Measurements from ENCODE around the gene ADH6. TPM values are rescaled to one million over a fixed set of nuclear protein-coding genes. Genes with fewer than 3 reads are reported as not detected.
A peak's percentile ranks its signal among the peaks of the same experiment; 100 is the strongest.

Gene ADH6
- total and polyA plus RNA-seq, 2 of the 13 experiments (the other 11 are each of a cell fraction or from before 2014, with no cell fraction given): 39.8 to 73.9 TPM

DNA sequence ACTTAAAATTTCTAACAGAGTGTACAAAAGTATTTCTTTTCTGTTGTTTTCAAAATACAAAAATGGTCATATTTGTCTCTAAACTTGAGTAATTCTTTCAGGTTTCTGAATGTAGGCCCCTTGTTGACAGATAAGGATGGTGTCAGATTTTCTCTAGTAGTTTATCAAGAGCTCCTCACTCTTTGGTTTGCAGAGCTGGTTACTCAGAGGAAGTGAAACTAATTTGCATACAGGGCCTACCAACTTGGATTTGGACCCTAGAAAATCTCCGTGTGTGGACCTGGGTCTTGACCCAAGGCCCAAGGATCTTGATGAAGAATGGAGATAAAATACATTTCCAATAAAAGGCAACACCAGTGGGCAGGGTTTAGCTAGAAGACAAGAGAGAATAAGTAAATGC is 433 bp upstream of the ADH6 start (continued):
- TF ChIP-seq, protein P1, sequence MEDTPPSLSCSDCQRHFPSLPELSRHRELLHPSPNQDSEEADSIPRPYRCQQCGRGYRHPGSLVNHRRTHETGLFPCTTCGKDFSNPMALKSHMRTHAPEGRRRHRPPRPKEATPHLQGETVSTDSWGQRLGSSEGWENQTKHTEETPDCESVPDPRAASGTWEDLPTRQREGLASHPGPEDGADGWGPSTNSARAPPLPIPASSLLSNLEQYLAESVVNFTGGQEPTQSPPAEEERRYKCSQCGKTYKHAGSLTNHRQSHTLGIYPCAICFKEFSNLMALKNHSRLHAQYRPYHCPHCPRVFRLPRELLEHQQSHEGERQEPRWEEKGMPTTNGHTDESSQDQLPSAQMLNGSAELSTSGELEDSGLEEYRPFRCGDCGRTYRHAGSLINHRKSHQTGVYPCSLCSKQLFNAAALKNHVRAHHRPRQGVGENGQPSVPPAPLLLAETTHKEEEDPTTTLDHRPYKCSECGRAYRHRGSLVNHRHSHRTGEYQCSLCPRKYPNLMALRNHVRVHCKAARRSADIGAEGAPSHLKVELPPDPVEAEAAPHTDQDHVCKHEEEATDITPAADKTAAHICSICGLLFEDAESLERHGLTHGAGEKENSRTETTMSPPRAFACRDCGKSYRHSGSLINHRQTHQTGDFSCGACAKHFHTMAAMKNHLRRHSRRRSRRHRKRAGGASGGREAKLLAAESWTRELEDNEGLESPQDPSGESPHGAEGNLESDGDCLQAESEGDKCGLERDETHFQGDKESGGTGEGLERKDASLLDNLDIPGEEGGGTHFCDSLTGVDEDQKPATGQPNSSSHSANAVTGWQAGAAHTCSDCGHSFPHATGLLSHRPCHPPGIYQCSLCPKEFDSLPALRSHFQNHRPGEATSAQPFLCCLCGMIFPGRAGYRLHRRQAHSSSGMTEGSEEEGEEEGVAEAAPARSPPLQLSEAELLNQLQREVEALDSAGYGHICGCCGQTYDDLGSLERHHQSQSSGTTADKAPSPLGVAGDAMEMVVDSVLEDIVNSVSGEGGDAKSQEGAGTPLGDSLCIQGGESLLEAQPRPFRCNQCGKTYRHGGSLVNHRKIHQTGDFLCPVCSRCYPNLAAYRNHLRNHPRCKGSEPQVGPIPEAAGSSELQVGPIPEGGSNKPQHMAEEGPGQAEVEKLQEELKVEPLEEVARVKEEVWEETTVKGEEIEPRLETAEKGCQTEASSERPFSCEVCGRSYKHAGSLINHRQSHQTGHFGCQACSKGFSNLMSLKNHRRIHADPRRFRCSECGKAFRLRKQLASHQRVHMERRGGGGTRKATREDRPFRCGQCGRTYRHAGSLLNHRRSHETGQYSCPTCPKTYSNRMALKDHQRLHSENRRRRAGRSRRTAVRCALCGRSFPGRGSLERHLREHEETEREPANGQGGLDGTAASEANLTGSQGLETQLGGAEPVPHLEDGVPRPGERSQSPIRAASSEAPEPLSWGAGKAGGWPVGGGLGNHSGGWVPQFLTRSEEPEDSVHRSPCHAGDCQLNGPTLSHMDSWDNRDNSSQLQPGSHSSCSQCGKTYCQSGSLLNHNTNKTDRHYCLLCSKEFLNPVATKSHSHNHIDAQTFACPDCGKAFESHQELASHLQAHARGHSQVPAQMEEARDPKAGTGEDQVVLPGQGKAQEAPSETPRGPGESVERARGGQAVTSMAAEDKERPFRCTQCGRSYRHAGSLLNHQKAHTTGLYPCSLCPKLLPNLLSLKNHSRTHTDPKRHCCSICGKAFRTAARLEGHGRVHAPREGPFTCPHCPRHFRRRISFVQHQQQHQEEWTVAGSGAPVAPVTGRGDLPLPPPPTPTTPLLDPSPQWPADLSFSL (CRISPR knock-in tag; IDR thresholded peaks at IDR 0.05): no peak
- no peak for TF ChIP-seq ZNF704 (CRISPR knock-in tag; IDR thresholded peaks at IDR 0.05; ENCODE audit: borderline replicate concordance)
- TF ChIP-seq PHF8 (CRISPR knock-in tag; IDR thresholded peaks at IDR 0.05): peak; percentile 2; the same call in 1 of the 2 replicates
- TF ChIP-seq ZEB1 (IDR thresholded peaks at IDR 0.05; ENCODE audit: insufficient replicate concordance, low read depth): no peak
- TF ChIP-seq, protein P2, sequence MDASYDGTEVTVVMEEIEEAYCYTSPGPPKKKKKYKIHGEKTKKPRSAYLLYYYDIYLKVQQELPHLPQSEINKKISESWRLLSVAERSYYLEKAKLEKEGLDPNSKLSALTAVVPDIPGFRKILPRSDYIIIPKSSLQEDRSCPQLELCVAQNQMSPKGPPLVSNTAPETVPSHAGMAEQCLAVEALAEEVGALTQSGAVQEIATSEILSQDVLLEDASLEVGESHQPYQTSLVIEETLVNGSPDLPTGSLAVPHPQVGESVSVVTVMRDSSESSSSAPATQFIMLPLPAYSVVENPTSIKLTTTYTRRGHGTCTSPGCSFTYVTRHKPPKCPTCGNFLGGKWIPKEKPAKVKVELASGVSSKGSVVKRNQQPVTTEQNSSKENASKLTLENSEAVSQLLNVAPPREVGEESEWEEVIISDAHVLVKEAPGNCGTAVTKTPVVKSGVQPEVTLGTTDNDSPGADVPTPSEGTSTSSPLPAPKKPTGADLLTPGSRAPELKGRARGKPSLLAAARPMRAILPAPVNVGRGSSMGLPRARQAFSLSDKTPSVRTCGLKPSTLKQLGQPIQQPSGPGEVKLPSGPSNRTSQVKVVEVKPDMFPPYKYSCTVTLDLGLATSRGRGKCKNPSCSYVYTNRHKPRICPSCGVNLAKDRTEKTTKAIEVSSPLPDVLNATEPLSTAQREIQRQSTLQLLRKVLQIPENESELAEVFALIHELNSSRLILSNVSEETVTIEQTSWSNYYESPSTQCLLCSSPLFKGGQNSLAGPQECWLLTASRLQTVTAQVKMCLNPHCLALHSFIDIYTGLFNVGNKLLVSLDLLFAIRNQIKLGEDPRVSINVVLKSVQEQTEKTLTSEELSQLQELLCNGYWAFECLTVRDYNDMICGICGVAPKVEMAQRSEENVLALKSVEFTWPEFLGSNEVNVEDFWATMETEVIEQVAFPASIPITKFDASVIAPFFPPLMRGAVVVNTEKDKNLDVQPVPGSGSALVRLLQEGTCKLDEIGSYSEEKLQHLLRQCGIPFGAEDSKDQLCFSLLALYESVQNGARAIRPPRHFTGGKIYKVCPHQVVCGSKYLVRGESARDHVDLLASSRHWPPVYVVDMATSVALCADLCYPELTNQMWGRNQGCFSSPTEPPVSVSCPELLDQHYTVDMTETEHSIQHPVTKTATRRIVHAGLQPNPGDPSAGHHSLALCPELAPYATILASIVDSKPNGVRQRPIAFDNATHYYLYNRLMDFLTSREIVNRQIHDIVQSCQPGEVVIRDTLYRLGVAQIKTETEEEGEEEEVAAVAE (CRISPR knock-in tag; IDR thresholded peaks at IDR 0.05; ENCODE audit: borderline replicate concordance): no peak
- no peak for TF ChIP-seq NFIC (IDR thresholded peaks at IDR 0.05; ENCODE audit: low read length)
- no peak for TF ChIP-seq ZNF10 (CRISPR knock-in tag; IDR thresholded peaks at IDR 0.05; ENCODE audit: borderline replicate concordance, low read depth)
- TF ChIP-seq ZNF569 (CRISPR knock-in tag; IDR thresholded peaks at IDR 0.05; ENCODE audit: borderline replicate concordance): no peak
- TF ChIP-seq ZNF260 (CRISPR knock-in tag; IDR thresholded peaks at IDR 0.05; ENCODE audit: borderline replicate concordance, low read depth): no peak
- TF ChIP-seq, protein P3, sequence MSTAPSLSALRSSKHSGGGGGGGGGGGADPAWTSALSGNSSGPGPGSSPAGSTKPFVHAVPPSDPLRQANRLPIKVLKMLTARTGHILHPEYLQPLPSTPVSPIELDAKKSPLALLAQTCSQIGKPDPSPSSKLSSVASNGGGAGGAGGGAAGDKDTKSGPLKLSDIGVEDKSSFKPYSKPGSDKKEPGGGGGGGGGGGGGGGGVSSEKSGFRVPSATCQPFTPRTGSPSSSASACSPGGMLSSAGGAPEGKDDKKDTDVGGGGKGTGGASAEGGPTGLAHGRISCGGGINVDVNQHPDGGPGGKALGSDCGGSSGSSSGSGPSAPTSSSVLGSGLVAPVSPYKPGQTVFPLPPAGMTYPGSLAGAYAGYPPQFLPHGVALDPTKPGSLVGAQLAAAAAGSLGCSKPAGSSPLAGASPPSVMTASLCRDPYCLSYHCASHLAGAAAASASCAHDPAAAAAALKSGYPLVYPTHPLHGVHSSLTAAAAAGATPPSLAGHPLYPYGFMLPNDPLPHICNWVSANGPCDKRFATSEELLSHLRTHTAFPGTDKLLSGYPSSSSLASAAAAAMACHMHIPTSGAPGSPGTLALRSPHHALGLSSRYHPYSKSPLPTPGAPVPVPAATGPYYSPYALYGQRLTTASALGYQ (CRISPR knock-in tag; IDR thresholded peaks at IDR 0.05): peak; percentile 14; the same call in 1 of the 2 replicates
- no peak for TF ChIP-seq ZNF496 (CRISPR knock-in tag; IDR thresholded peaks at IDR 0.05; ENCODE audit: insufficient replicate concordance)

Measured in HepG2 (cell line).